NT2/D1 (cell line): ENCODE results near the gene SMPD3.

Experiments used
- DNase-seq: peaks from one replicate; pipeline ENCODE4 v3.0.0-alpha.2; 2011; ENCODE audit warnings: low read depth, low spot score
- H3K27me3 ChIP-seq: 2 replicates; pipeline ENCODE4 v1.6.0; 2011; ENCODE audit warnings: mild to moderate bottlenecking; ENCODE audit not compliant: insufficient read length, insufficient read depth
- H3K36me3 ChIP-seq: 2 replicates; pipeline ENCODE4 v1.6.1; 2011; ENCODE audit warnings: mild to moderate bottlenecking, low read length, mixed read lengths; ENCODE audit not compliant: insufficient read depth, insufficient read length
- H3K4me1 ChIP-seq: 2 replicates; pipeline ENCODE4 v1.5.1; 2011; ENCODE audit not compliant: insufficient read depth, insufficient read length
- H3K4me3 ChIP-seq: 2 replicates; pipeline ENCODE4 v1.5.1; 2011; ENCODE audit warnings: low read depth; ENCODE audit not compliant: insufficient read length
- H3K9ac ChIP-seq: 2 replicates; pipeline ENCODE4 v1.6.0; 2011; ENCODE audit warnings: low read depth; ENCODE audit not compliant: insufficient read length
- H3K9me3 ChIP-seq: 2 replicates; pipeline ENCODE4 v1.5.1; 2011; ENCODE audit warnings: mild to moderate bottlenecking, low read length; ENCODE audit not compliant: insufficient read depth
- SUZ12 ChIP-seq: IDR thresholded peaks from 2 replicates; pipeline ENCODE4 v1.6.1; 2011; ENCODE audit not compliant: insufficient read length, insufficient read depth; ENCODE audit errors: extremely low read depth
- YY1 ChIP-seq: IDR thresholded peaks from 2 replicates; pipeline ENCODE4 v1.6.1; 2011; ENCODE audit not compliant: insufficient read length, insufficient read depth
- ZNF274 ChIP-seq: IDR thresholded peaks from 2 replicates; pipeline ENCODE4 v1.6.1; 2011; ENCODE audit warnings: mild to moderate bottlenecking, low read depth, low read length

The SMPD3 gene

GRCh38 chr16:68470461-68471150, 22.3 kb upstream of the SMPD3 start:
- Histone ChIP-seq H3K9ac (no peak overlapping the region), H3K4me3 (no peak overlapping the region), H3K9me3 (no peaks in the 10 kb centered on the region; the same call in 1 of the 2 replicates), H3K36me3 (no peaks in the 10 kb centered on the region), H3K4me1 (peaks cover 15% of the 10 kb centered on the region), H3K27me3 (peaks cover 2% of the 10 kb centered on the region)
- no peak for DNase-seq
- no peak for TF ChIP-seq SUZ12
- no peak for TF ChIP-seq ZNF274
- no peak for TF ChIP-seq YY1

- no peak overlapping the region for H3K9ac ChIP-seq
- no peak for DNase-seq
- TF ChIP-seq YY1 (no peak), ZNF274 (no peak), SUZ12 (no peak)
- no peaks in the 10 kb centered on the region for H3K36me3 ChIP-seq
- peaks cover under 1% of the 10 kb centered on the region for H3K27me3 ChIP-seq
- no peaks in the 10 kb centered on the region for H3K9me3 ChIP-seq
- no peak overlapping the region for H3K4me3 ChIP-seq
- H3K4me1 ChIP-seq = peaks cover 15% of the 10 kb centered on the region
Measured at GRCh38 chr16:68469796-68470460, 21.6 kb upstream of the SMPD3 start.

GRCh38 chr16:68468842-68469241, 20.5 kb upstream of the SMPD3 start:
- H3K36me3 ChIP-seq = no peaks in the 10 kb centered on the region
- H3K4me1 ChIP-seq = peaks cover 15% of the 10 kb centered on the region
- no peak for DNase-seq
- H3K4me3 ChIP-seq = no peak overlapping the region
- no peak overlapping the region for H3K9ac ChIP-seq
- no peaks in the 10 kb centered on the region for H3K27me3 ChIP-seq
- H3K9me3 ChIP-seq = no peaks in the 10 kb centered on the region
- TF ChIP-seq SUZ12 (no peak), ZNF274 (no peak)

- Histone ChIP-seq H3K27me3 (no peaks in the 10 kb centered on the region), H3K9ac (no peak overlapping the region), H3K9me3 (peaks cover 13% of the 10 kb centered on the region; the same call in 1 of the 2 replicates), H3K4me1 (peaks cover 12% of the 10 kb centered on the region), H3K36me3 (no peaks in the 10 kb centered on the region), H3K4me3 (no peak overlapping the region)
- TF ChIP-seq ZNF274 (no peak), SUZ12 (no peak), YY1 (no peak)
- DNase-seq = no peak
Measured at GRCh38 chr16:68466174-68466573, 17.9 kb upstream of the SMPD3 start.

- TF ChIP-seq YY1 = no peak
- no peak for TF ChIP-seq ZNF274
- TF ChIP-seq SUZ12 = no peak
- DNase-seq = no peak
- Histone ChIP-seq H3K9ac (no peak overlapping the region), H3K9me3 (peaks cover 13% of the 10 kb centered on the region; the same call in 1 of the 2 replicates), H3K4me1 (peaks cover 5% of the 10 kb centered on the region), H3K36me3 (no peaks in the 10 kb centered on the region), H3K27me3 (no peaks in the 10 kb centered on the region), H3K4me3 (no peak overlapping the region)
Measured at GRCh38 chr16:68463904-68464303, 15.6 kb upstream of the SMPD3 start.

- Histone ChIP-seq H3K36me3 (no peaks in the 10 kb centered on the region), H3K9ac (no peak overlapping the region), H3K4me3 (no peak overlapping the region), H3K4me1 (no peaks in the 10 kb centered on the region), H3K9me3 (peaks cover 13% of the 10 kb centered on the region; the same call in 1 of the 2 replicates), H3K27me3 (no peaks in the 10 kb centered on the region)
- DNase-seq = no peak
- TF ChIP-seq ZNF274 (no peak), YY1 (no peak), SUZ12 (no peak)
Measured at GRCh38 chr16:68460067-68460466, 11.8 kb upstream of the SMPD3 start.

GRCh38 chr16:68459457-68459856, 11.1 kb upstream of the SMPD3 start:
- DNase-seq = no peak
- TF ChIP-seq SUZ12 = no peak
- no peak for TF ChIP-seq YY1
- TF ChIP-seq ZNF274 = no peak

More at GRCh38 chr16:68459457-68459856, 11.1 kb upstream of the SMPD3 start:
- H3K9ac ChIP-seq = no peak overlapping the region
- H3K36me3 ChIP-seq = no peaks in the 10 kb centered on the region
- no peaks in the 10 kb centered on the region for H3K27me3 ChIP-seq
- H3K4me3 ChIP-seq = no peak overlapping the region
- H3K9me3 ChIP-seq = peaks cover 13% of the 10 kb centered on the region; the same call in 1 of the 2 replicates
- no peaks in the 10 kb centered on the region for H3K4me1 ChIP-seq
